GM12874 (cell line): Measurements from ENCODE around the gene CDC37L1.

Experiments used
- TF ChIP-seq, protein P1 (sequence below): IDR thresholded peaks from 2 replicates; pipeline ENCODE4 v1.5.1; 2011; ENCODE audit warnings: low read depth, mild to moderate bottlenecking, control low read depth, low read length, moderate library complexity; ENCODE audit not compliant: insufficient read depth

CDC37L1 gene

DNA sequence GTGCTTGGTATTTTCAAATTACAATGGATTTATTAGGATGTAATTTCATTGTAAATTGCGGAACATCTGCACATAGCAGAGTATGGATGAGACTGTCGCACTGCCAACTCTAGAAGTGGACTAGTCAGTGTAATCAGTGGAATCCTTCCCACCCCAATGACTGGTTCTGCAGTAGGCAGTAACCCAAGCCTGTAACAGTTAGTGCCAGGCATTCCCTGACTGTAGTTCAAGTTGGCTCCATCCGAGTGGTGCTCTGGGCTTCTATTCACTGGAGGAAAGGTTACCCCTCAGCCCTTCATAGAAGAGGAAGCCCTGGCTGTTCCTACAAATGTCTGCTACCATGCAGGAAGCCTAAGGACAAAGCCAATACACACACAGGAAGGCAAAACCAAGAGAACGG lies 38.4 kb downstream of the CDC37L1 start:
- TF ChIP-seq, protein P1, sequence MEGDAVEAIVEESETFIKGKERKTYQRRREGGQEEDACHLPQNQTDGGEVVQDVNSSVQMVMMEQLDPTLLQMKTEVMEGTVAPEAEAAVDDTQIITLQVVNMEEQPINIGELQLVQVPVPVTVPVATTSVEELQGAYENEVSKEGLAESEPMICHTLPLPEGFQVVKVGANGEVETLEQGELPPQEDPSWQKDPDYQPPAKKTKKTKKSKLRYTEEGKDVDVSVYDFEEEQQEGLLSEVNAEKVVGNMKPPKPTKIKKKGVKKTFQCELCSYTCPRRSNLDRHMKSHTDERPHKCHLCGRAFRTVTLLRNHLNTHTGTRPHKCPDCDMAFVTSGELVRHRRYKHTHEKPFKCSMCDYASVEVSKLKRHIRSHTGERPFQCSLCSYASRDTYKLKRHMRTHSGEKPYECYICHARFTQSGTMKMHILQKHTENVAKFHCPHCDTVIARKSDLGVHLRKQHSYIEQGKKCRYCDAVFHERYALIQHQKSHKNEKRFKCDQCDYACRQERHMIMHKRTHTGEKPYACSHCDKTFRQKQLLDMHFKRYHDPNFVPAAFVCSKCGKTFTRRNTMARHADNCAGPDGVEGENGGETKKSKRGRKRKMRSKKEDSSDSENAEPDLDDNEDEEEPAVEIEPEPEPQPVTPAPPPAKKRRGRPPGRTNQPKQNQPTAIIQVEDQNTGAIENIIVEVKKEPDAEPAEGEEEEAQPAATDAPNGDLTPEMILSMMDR = no peak

DNA sequence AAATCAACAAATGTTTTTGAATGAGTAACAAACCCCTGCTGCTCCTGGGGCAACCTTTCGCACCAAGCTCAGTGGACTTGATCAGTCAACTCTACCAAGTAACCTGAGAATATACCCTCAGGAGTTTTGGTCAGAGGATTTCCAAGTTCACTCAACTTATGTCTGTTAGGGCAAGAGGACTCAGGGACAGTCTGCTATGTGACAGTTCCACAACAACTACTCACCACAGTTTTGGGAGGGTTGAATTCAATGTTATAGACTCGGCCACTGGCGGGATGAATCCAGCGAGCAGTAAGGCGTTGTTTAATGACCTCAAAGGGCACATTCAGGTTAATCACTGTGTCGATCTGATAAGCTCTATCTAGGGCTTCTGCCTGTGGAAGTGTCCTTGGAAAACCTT lies 39.5 kb downstream of the CDC37L1 start:
- TF ChIP-seq, protein P1 = no peak

DNA sequence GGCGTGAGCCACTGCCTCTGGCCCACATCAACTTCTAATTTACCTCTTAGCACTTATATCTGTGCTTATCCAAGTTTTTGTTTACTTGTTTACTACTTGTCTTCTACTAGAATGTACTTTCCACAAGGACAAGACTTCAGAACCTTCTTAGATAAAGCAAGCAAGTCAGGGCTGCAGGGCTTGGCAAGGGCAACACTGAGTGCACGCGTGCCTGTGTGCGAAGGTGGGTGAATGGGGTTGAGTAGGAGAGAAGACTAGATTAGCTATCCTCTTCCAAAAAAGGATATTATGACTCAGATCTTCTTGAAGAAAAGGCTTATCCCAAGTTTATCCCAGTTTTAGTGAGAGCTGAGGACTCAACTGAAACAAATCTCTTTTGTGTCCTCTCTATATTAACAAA lies 42.4 kb downstream of the CDC37L1 start:
- TF ChIP-seq, protein P1 = no peak

DNA sequence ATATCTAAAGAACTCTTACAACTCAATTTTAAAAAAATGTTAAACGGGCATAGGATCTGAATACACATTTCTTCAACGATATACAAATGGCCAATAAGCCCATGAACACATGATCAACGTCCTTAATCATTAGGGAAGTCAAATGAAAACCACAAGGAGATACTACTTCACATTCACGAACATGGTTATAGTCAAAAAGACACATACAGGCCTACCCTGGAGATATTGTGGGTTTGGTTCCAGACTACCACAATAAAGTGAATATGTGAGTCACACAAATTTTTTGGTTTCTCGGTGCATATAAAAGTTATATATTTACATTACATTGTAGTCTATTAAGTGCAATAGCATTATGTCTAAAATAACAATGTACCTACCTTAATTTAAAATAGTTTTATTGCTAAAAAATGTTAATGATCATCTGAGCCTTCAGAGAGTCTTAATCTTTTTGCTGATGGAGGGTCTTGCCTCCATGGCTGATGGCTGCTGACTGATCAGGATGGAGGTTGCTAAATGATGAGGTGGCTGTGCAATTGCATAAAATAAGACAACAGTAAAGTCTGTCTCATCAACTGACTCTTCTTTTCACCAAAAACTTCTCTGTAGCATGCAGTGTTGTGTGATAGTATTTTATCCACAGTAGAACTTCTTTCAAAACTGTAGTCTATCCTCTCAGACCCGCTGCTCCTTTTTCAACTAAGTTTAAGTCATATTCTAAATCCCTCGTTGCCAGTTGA lies 46.5 kb downstream of the CDC37L1 start:
- TF ChIP-seq, protein P1 = no peak

DNA sequence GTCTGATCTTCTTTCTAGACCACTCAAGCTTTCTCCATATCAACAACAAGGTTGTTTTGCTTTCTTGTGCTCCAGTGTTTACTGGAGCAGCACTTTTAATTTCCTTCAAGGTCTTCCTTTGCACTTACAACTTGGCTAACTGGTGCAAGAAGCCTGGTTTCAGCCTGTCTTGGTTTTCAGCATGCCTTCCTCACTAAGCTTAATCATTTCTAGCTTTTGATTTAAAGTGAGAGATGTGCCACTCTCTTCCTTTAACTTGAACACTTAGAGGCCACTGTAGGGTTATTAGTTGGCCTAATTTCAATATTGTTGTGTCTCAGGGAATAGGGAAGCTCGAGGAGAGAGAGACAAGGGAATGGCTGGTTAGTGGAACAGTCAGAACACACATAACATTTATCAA lies 48.2 kb downstream of the CDC37L1 start:
- TF ChIP-seq, protein P1 = no peak

DNA sequence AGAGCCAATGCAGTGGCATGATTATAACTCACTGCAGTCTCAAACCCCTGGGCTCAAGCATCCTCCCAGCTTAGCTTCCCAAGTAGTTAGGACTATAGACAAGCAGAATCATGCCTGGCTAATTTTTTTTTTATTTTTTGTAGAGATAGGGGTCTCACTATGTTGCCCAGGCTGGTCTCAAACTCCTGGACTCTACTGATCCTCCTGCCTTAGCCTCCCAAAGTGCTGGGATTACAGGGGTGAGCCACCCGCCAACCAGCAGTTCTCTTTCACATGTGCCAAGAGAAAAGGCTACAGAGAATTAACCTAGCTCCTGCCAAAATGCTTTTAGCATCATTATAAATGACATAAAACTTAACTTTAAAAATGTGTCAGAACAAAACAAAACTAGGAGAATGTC lies 53.5 kb downstream of the CDC37L1 start:
- TF ChIP-seq, protein P1 = no peak

DNA sequence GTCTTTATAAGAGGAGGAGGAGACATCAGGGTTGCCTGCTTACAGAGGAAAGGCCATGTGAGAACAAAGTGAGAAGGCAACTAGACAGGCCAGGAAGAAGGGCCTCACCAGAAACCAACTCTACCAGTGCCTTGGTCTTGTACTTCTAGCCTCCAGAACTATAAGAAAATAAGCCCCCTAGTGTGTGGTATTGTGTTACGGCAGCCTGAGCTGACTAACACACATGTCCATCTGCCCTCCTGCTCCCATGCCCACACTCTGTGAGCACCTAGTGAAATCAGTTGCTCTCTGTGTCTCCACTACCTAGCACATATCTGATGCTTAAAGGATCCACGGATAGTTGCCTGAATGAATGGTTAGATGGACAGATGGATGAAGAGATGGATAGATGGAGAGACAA lies 54.8 kb downstream of the CDC37L1 start:
- TF ChIP-seq, protein P1 = no peak
